SK-MEL-5 (cell line): ENCODE data around the gene PNRC1. TPM values are rescaled to one million over a fixed set of nuclear protein-coding genes. Genes with fewer than 3 reads are reported as not detected.
"Not testable (repeated sequence)": the region's sequence is repeated elsewhere in the genome, so short reads cannot be mapped to it uniquely, and the experiment has no call there.

Source experiments
- DNase-seq: peaks from one replicate; pipeline ENCODE4 v3.0.0-alpha.2; 2016; ENCODE audit warnings: low read depth, low spot score
- in situ Hi-C: cut with HindIII; loops from 2 replicates; pipeline ENCODE4 v1.10.0; 2016; ENCODE audit warnings: low sequenced_read_pairs, high pct_unique_total_duplicates, low pct_unique_long_range_greater_than_20kb
- total RNA-seq: library from RNA; depleted of rRNA; stranded (reverse); fragments of >200 nt; shearing (Covaris generic); gene quantifications from 2 replicates; pipeline ENCODE4 v1.2.3, GENCODE V29; 2014

PNRC1 gene
- total RNA-seq, 1 experiment from 2014 or later, result 35.4 TPM

DNA sequence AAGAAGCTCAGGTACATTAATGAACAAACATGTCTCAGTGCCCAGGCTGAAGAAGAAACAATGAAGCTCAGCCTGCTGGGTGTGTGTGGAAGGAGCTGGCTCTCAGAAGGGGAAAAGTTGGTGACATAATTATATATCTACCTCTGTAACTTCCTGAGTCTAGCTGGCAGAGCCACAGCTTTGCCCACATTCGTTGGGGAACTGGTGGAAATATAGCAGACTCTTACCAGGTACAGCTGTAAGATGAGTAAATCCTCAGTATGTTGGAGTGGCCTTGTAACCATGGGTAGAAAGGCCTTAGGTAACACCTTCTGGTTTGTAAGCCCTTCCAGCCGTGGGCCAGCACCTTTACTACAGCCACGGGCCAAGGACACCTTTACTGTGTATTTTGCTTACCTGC, 29.9 kb upstream of the PNRC1 start:
- DNase-seq, result no peak
- in situ Hi-C loops, result no loop called here

DNA sequence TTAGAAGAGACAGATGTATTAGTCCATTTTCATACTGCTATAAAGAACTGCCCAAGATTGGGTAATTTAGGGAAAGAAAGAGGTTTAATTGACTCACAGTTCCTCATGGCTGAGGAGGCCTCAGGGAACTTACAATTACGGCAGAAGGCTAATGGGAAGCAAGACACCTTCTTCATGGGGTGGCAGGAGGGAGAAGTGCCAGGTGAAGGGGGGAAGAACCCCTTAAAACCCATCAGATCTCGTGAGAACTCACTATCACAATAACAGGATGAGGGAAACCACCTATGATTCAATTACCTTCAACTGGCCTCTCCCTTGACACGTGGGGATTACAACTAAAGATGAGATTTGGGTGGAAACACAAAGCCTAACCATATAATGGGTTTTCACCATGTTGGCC, 28.9 kb upstream of the PNRC1 start:
- DNase-seq, result no peak
- in situ Hi-C loops, result no loop called here

GRCh38 chr6:89054208-89054607, 26.3 kb upstream of the PNRC1 start:
- in situ Hi-C loops, result no loop called here
- DNase-seq, result no peak

DNA sequence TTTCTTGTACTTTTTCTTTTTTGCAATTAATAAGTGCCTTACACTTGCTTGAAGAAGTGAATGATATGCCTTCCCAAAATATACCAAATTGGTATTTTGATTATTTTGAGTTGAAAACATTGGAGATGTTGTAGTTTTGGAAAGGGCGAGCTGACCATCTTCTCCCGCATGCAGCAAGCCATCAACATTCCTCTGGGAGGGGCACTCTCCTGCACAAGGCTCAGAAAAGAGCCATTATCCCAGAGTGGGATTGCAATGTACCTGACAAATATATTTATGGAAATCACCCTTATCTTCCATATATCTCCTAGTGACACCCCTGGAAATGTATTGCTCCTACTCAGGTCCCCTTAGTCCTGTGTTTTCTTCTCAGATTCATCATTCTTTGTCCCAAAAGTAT, 22.8 kb upstream of the PNRC1 start:
- DNase-seq, result no peak

GRCh38 chr6:89058627-89059026, 21.9 kb upstream of the PNRC1 start:
- in situ Hi-C loops, result no loop called here

More for the DNA sequence above, 22.8 kb upstream of the PNRC1 start:
- in situ Hi-C loops, result no loop called here

DNA sequence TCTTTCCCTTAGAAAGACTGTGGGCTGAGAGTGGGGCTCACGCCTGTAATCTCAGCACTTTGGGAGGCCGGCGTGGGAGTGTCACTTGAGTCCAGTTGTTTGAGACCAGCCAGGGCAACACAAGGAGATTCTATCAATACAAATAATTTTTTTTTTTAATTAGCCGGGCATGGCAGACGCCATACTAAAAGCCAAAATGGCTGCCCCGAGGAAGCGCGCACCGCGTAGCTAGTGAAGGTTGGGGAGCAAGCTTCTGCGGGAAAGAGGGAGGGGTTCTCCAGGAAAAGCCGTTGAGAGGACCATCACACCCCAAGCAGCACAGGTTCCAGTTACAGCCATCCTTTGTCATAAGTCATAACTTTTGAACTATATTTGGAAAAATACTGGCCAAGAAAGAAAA, 21.3 kb upstream of the PNRC1 start:
- no peak for DNase-seq
- in situ Hi-C loops, result no loop called here

More at GRCh38 chr6:89058627-89059026, 21.9 kb upstream of the PNRC1 start:
- DNase-seq, result no peak

DNA sequence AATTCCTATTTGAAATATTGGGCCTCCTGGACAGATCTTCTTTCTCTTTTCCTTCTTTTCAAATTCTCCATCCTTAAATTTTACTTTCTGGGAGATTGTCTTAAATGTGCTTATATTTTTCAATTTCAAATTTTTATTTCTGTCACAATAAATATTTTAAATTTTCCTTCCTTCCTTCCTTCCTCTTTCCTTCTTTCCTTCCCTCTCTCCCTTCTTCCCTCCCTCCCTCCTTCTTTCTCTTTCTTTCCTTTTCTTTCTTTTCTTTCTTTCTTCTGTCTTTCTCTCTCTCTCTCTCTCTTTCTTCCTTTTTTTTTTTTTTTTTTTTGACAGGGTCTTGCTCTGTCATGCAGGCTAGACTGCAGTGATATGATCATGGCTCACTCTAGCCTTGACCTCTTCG, 16.7 kb upstream of the PNRC1 start:
- in situ Hi-C loops, result no loop called here
- DNase-seq, result no peak

DNA sequence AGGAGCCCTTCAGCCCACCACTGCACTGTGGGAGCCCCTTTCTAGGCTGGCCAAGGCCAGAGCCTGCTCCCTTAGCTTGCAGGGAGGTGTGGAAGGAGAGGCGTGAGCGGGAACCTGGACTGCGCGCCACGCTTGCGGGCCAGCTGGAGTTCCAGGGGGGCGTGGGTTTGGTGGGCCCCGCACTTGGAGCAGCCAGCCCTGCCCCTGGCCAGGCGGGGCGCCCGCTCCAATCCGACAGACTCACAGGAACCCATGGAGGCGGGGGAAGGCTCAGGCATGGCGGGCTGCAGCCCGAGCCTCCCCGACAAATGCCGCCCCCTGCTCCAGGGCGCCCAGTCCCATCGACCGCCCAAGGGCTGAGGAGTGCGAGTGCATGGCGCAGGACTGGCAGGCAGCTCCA, 15.6 kb upstream of the PNRC1 start:
- in situ Hi-C loops, DNase-seq: not testable (repeated sequence)

- in situ Hi-C loops, DNase-seq: not testable (repeated sequence)
Observed at GRCh38 chr6:89066121-89066520, 14.4 kb upstream of the PNRC1 start.

- no peak for DNase-seq
- in situ Hi-C loops, result no loop called here
Observed at GRCh38 chr6:89066940-89067646, 13.5 kb upstream of the PNRC1 start.

- DNase-seq, result no peak
- in situ Hi-C loops, result no loop called here
Observed at GRCh38 chr6:89067796-89068195, 12.8 kb upstream of the PNRC1 start.

- in situ Hi-C loops, result no loop called here
- DNase-seq, result no peak
Observed at GRCh38 chr6:89068695-89069094, 11.9 kb upstream of the PNRC1 start.

- DNase-seq, result no peak
- in situ Hi-C loops, result no loop called here
Observed at GRCh38 chr6:89069536-89070163, 10.9 kb upstream of the PNRC1 start.

GRCh38 chr6:89071036-89071435, 9.5 kb upstream of the PNRC1 start:
- in situ Hi-C loops, result no loop called here
- DNase-seq, result no peak

DNA sequence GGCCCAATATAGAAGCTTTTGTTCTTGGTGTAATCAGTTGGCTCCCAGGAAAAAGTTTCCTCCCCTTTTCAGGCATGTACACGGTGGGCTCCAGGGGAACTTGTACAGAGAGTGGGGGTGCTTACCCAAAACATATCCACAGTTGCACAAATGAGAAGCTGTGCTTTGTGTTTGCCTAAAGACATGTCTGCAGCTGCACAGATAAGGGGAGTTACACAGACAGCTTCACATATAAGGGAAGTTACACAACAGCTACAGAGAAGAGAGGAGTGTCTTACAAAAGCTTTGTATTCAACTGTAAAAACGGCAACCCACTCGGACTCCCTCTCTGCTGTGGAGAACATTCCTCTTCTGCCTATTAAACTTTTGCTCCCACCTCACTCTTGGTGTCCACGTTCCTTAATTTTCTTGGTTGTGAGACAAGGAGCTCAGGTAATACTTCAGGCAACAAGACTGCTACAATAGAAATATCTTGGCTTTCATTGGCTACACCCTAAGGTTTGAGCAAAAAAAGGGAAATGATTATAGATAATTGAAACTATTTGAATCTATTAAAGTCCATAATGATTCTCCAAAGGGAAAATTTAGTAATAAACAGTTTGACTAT, 7.4 kb upstream of the PNRC1 start:
- in situ Hi-C loops, result no loop called here
- no peak for DNase-seq

- in situ Hi-C loops, result no loop called here
- DNase-seq, result no peak
Observed at GRCh38 chr6:89073840-89074239, 6.7 kb upstream of the PNRC1 start.

DNA sequence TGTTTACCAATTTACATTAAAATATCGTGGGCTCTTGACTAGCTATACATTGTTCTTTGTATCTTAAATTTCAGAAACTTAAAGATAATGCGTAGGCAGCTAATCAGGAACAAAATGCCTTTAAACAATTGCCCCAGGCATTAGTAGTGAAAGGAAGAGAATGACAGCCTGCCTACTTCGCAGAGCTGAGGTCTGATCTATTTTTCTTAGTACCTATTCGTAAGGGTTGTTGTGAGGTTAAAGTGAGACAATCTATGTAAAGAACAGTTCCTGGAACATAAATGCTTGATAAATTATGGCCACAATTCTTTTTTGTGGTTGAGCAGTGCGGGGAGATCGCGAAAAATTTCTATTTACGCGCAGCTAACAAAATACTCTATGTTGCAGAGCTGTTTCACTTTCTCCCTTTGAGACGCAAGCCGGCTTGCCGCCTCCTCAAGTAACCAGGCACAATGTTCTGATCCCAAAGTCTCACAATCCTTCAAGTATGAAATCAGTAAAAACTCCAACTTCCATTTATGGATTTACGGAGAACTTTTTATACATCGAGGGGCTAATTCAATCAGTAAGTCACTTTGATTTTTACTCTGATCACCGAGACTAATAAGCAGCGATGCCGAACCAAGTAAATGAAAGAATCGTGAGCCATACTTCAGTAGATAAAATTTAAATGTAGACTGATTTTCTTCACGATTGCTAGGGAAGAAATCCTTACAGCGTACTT, 878 bp upstream of the PNRC1 start:
- in situ Hi-C loops, result no loop called here
- DNase-seq, result peak; percentile 61

DNA sequence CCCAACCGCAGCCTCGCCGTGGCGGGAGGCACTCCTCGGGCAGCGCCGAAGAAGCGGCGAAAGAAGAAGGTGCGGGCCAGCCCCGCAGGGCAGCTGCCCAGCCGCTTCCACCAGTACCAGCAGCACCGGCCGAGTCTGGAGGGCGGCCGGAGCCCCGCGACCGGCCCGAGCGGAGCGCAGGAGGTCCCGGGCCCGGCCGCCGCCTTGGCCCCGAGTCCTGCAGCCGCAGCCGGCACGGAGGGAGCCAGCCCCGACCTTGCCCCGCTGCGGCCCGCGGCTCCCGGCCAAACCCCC, 525 bp downstream of the PNRC1 start:
- in situ Hi-C loops, result no loop called here
- DNase-seq, result no peak
